Measurements from ENCODE around the gene ARID1B.

Gene ARID1B

DNA sequence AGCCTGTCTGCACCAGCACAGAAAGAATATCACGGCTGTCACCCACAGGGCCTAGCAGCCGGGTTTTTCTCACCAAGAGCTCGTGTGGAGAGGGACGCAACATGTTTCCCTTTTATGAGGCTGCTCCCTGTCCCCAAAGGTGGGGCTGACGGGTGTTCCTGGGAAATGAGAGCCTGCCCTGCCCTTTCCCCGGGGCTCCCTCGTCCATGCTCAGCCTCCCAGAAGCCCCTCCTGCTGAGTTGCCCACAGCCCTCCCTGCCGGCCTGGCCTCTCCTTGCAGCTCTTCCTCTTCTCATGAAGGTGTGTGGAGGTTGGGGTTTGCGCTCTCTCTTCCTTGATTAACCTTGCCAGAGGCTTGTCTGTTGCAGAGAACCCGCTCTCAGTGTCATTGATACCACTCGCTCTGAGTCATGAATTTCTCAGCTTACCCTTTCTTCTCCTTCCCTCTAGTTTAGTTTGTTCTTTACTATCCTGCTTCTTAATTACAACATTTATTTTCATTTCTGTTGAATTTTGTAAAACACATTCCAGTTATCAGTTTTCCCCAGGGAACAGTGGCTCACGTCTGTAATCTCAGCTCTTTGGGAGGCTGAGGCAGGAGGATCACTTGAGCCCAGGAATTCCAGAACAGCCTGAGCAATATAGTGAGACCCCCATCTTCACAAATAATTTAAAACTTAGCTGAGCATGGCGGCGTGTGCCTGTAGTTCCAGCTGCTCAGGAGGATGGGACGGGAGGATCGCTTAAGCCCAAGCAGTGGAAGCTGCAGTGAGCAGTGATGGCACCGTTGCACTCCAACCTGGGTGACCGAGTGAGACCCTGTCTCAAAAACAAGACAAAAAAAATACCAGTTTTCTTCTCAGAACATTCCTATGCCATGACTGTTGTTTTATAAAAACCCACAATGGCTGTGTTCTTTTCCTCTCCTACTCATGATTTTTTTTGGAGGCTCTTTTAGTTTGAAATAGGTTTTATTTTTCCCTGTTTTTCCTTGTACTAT lies 442.3 kb downstream of the ARID1B start:
- H3K27ac ChIP-seq = no peak overlapping the region
- H3K27me3 ChIP-seq (ENCODE audit: control insufficient read depth, insufficient read depth, low read length) = no peaks in the 10 kb centered on the region
- no peaks in the 10 kb centered on the region for H3K79me2 ChIP-seq
- no peak overlapping the region for H3K4me3 ChIP-seq (ENCODE audit: low read depth, low read length)
- TF ChIP-seq, protein P1, sequence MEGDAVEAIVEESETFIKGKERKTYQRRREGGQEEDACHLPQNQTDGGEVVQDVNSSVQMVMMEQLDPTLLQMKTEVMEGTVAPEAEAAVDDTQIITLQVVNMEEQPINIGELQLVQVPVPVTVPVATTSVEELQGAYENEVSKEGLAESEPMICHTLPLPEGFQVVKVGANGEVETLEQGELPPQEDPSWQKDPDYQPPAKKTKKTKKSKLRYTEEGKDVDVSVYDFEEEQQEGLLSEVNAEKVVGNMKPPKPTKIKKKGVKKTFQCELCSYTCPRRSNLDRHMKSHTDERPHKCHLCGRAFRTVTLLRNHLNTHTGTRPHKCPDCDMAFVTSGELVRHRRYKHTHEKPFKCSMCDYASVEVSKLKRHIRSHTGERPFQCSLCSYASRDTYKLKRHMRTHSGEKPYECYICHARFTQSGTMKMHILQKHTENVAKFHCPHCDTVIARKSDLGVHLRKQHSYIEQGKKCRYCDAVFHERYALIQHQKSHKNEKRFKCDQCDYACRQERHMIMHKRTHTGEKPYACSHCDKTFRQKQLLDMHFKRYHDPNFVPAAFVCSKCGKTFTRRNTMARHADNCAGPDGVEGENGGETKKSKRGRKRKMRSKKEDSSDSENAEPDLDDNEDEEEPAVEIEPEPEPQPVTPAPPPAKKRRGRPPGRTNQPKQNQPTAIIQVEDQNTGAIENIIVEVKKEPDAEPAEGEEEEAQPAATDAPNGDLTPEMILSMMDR (IDR thresholded peaks at IDR 0.05) = no peak
- H3K9ac ChIP-seq = no peak overlapping the region
- no peak overlapping the region for H2AFZ ChIP-seq
- no peak overlapping the region for H3K4me2 ChIP-seq (ENCODE audit: low read length)
- no peaks in the 10 kb centered on the region for H3K36me3 ChIP-seq (ENCODE audit: control insufficient read depth, insufficient read depth, low read length)
- no peaks in the 10 kb centered on the region for H3K9me3 ChIP-seq (ENCODE audit: control insufficient read depth, low read length)
- H3K4me1 ChIP-seq = peaks cover 2% of the 10 kb centered on the region

DNA sequence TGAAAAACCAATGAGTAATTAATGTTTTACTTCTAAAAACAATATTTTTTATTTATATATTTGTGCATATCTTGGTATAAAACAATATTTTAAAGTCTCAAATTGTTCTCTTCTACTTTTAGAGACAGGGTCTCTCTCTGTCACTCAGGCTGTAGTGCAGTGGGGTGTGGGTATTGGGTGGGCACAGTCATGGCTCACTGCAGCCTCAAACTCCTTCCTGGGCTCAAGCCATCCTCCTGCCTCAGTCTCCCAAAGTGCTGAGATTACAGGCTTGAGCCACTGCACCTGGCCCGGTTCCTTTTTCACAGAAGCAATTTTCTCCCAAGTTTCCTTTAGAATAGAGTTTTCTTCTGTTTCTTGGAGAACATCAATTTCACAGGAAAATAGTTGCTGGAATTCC lies 443.3 kb downstream of the ARID1B start:
- Histone ChIP-seq H2AFZ (peak overlapping the region; percentile 79), H3K36me3 (ENCODE audit: control insufficient read depth, insufficient read depth, low read length) (no peaks in the 10 kb centered on the region), H3K4me2 (ENCODE audit: low read length) (peak overlapping the region; percentile 72), H3K4me3 (ENCODE audit: low read depth, low read length) (peak overlapping the region; percentile 52), H3K4me1 (peaks cover 2% of the 10 kb centered on the region), H3K9me3 (ENCODE audit: control insufficient read depth, low read length) (no peaks in the 10 kb centered on the region), H3K27ac (no peak overlapping the region), H3K27me3 (ENCODE audit: control insufficient read depth, insufficient read depth, low read length) (no peaks in the 10 kb centered on the region), H3K79me2 (no peaks in the 10 kb centered on the region), H3K9ac (no peak overlapping the region)
- TF ChIP-seq, protein P1 (IDR thresholded peaks at IDR 0.05) = no peak

DNA sequence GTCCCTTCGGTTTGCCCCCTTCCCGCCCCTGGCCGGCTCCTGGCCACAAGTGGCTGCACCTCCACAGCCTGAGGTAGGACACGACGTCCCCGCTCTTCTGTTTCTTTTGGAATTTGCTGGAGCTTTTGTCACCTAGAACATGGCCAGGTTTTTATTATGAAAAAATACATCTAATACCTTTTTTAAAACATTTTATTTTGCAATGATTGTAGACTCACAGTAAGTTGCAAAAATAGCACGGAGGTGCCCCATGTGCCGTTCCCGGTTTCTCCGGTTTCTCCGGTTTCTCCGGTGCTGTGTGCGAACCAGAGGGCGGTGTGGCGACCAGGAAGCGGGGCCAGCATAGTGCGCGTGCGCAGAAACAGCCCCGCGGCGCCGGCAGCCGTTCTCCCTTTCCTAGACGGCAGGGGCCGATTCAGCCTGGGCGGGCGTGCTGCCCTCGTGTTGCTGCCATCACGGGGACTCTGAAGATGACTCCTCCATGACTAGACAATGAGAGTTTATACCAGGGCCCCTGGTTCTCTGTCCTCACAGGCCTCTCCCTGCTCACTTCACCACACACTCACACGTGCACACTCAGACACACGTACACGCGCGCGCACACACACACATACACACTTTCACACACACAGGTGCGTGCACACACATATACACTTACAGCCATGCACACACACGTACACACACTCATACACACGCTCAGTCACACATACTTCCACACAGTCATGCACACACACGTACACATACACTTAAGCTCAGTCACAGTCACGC lies 444.1 kb downstream of the ARID1B start:
- H3K9me3 ChIP-seq (ENCODE audit: control insufficient read depth, low read length) = no peaks in the 10 kb centered on the region
- no peaks in the 10 kb centered on the region for H3K27me3 ChIP-seq (ENCODE audit: control insufficient read depth, insufficient read depth, low read length)
- no peak overlapping the region for H3K27ac ChIP-seq
- H3K79me2 ChIP-seq = no peaks in the 10 kb centered on the region
- peak overlapping the region; percentile 72 for H3K4me2 ChIP-seq (ENCODE audit: low read length)
- H3K4me3 ChIP-seq (ENCODE audit: low read depth, low read length) = peak overlapping the region; percentile 52
- TF ChIP-seq, protein P1 (IDR thresholded peaks at IDR 0.05) = no peak
- H3K4me1 ChIP-seq = peaks cover 2% of the 10 kb centered on the region
- no peaks in the 10 kb centered on the region for H3K36me3 ChIP-seq (ENCODE audit: control insufficient read depth, insufficient read depth, low read length)
- peak overlapping the region; percentile 79 for H2AFZ ChIP-seq
- no peak overlapping the region for H3K9ac ChIP-seq

DNA sequence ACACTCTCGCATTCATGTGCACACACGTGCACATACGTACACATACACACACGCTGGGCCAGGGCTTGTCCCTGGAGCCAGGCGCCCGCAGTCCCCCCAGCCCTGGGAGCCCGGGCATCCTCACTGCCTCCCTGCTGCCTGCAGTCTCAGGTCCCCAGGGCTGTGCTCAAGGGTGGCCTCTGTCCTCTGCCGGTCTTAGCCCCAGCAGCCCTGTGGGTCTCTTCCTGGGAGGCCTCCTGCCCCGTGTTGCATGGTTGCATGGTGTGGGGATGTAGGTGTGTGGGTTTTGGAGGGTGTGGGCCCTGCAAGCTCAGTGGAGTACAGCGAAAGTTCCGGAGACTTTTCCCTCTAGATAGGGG lies 444.6 kb downstream of the ARID1B start:
- Histone ChIP-seq H3K36me3 (ENCODE audit: control insufficient read depth, insufficient read depth, low read length) (no peaks in the 10 kb centered on the region), H3K4me1 (peaks cover 2% of the 10 kb centered on the region), H3K4me2 (ENCODE audit: low read length) (peak overlapping the region; percentile 72), H3K79me2 (no peaks in the 10 kb centered on the region), H2AFZ (no peak overlapping the region), H3K27me3 (ENCODE audit: control insufficient read depth, insufficient read depth, low read length) (no peaks in the 10 kb centered on the region), H3K9ac (no peak overlapping the region), H3K9me3 (ENCODE audit: control insufficient read depth, low read length) (no peaks in the 10 kb centered on the region), H3K4me3 (ENCODE audit: low read depth, low read length) (no peak overlapping the region), H3K27ac (no peak overlapping the region)
- TF ChIP-seq, protein P1 (IDR thresholded peaks at IDR 0.05) = no peak
